ENCODE measurements around the gene SLC25A30.

Gene SLC25A30

DNA sequence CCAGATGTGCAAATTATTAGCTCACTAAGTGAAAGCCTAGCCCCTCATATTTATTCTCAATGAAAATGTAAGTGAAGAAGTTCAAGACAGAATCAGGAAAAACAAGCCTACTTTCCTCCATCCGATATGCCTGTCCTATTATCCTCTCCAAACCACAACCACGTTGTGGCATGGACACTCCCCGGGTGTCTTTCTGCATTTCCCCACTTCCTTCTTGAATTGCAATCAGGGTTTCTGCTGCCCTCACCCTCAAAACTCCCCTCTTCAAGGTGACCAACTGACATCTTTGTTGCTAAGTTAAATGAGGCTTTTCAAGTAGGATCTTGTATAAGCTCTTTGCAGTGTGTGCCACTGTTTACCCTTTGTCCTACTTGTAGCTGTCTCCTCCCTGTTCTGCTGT, 11.8 kb downstream of the SLC25A30 start:
- no peak overlapping the region for H2AFZ ChIP-seq (ENCODE audit: low read depth, low read length)
- DNase-seq (no peak), ATAC-seq (ENCODE audit: insufficient read depth, low read depth) (no peak)
- no peaks in the 10 kb centered on the region for H3K79me2 ChIP-seq (ENCODE audit: insufficient read depth, low read length)
- H3K9ac ChIP-seq (ENCODE audit: low read depth, low read length) = no peak overlapping the region
- no peak overlapping the region for H3K4me2 ChIP-seq (ENCODE audit: insufficient read depth, low read length)
- no peaks in the 10 kb centered on the region for H3K27me3 ChIP-seq (ENCODE audit: insufficient read depth, low read length, poor library complexity)
- TF ChIP-seq EZH2 (IDR thresholded peaks at IDR 0.05; ENCODE audit: borderline replicate concordance, low read depth, low read length, severe bottlenecking) = no peak
- TF ChIP-seq, protein P1, sequence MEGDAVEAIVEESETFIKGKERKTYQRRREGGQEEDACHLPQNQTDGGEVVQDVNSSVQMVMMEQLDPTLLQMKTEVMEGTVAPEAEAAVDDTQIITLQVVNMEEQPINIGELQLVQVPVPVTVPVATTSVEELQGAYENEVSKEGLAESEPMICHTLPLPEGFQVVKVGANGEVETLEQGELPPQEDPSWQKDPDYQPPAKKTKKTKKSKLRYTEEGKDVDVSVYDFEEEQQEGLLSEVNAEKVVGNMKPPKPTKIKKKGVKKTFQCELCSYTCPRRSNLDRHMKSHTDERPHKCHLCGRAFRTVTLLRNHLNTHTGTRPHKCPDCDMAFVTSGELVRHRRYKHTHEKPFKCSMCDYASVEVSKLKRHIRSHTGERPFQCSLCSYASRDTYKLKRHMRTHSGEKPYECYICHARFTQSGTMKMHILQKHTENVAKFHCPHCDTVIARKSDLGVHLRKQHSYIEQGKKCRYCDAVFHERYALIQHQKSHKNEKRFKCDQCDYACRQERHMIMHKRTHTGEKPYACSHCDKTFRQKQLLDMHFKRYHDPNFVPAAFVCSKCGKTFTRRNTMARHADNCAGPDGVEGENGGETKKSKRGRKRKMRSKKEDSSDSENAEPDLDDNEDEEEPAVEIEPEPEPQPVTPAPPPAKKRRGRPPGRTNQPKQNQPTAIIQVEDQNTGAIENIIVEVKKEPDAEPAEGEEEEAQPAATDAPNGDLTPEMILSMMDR (IDR thresholded peaks at IDR 0.05; ENCODE audit: borderline replicate concordance, extremely low read depth, low read length, poor library complexity, severe bottlenecking) = no peak
- no peak overlapping the region for H3K27ac ChIP-seq (ENCODE audit: low read length)
- peaks cover 16% of the 10 kb centered on the region; the same call in 1 of the 2 replicates for H3K36me3 ChIP-seq (ENCODE audit: insufficient read depth, low read length)
- no peaks in the 10 kb centered on the region for H3K4me1 ChIP-seq (ENCODE audit: insufficient read depth, low read length)
- no peaks in the 10 kb centered on the region for H3K9me3 ChIP-seq (ENCODE audit: insufficient read depth, low read length, severe bottlenecking)
- no peaks in the 10 kb centered on the region for H4K20me1 ChIP-seq (ENCODE audit: insufficient read depth, low read length)
- H3K4me3 ChIP-seq (ENCODE audit: low read depth in 1 of 2, low read length in 2 of 2) = no peak overlapping the region

DNA sequence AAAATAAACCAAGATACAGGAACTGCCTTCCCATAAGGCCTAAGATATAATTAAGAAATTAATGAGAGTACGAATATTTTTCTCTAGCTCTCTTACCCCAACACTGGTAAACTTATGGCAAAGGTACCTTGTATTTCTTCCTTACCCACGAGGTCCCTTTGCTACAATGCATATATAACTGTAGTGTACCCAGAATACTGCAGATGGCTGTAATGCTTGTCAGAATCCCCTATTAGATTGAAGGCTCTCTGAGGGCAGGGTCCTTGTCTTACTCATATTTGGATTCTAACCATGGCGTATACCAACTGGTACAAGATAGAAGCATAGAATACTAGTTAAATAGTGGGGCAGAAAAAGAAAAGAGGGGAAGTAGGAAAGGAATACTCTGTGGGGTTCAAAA, 15.1 kb downstream of the SLC25A30 start:
- no peak for DNase-seq
- Histone ChIP-seq H3K4me1 (ENCODE audit: insufficient read depth, low read length) (no peaks in the 10 kb centered on the region), H3K27me3 (ENCODE audit: insufficient read depth, low read length, poor library complexity) (no peaks in the 10 kb centered on the region), H3K36me3 (ENCODE audit: insufficient read depth, low read length) (peaks cover 26% of the 10 kb centered on the region; the same call in 1 of the 2 replicates), H3K27ac (ENCODE audit: low read length) (no peak overlapping the region), H4K20me1 (ENCODE audit: insufficient read depth, low read length) (no peaks in the 10 kb centered on the region), H3K4me3 (ENCODE audit: low read depth in 1 of 2, low read length in 2 of 2) (no peak overlapping the region), H3K9me3 (ENCODE audit: insufficient read depth, low read length, severe bottlenecking) (no peaks in the 10 kb centered on the region), H3K4me2 (ENCODE audit: insufficient read depth, low read length) (no peak overlapping the region), H3K79me2 (ENCODE audit: insufficient read depth, low read length) (no peaks in the 10 kb centered on the region), H2AFZ (ENCODE audit: low read depth, low read length) (no peak overlapping the region), H3K9ac (ENCODE audit: low read depth, low read length) (no peak overlapping the region)
- no peak for ATAC-seq (ENCODE audit: insufficient read depth, low read depth)
- TF ChIP-seq, protein P1 (IDR thresholded peaks at IDR 0.05; ENCODE audit: borderline replicate concordance, extremely low read depth, low read length, poor library complexity, severe bottlenecking) = no peak
- TF ChIP-seq EZH2 (IDR thresholded peaks at IDR 0.05; ENCODE audit: borderline replicate concordance, low read depth, low read length, severe bottlenecking) = no peak

DNA sequence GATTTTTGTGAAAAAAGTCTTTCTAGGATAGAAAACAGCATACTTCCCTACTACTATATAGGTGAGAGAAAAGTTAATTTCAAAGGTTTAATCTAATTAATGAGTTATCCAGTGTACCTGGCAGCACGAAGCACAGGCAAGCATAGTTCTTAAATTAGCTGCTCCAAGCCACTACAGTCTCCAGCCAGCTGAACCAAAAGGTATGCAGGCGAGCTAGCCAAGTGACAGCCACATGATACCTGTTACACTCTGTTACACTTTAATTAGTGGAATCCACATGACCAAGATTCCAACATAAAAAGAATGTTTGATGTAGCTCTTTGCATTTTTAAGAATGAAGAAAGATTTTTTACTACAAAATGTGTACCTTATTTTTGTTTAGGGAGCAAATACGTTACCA, 15.5 kb downstream of the SLC25A30 start:
- H3K9ac ChIP-seq (ENCODE audit: low read depth, low read length) = no peak overlapping the region
- no peak overlapping the region for H2AFZ ChIP-seq (ENCODE audit: low read depth, low read length)
- no peaks in the 10 kb centered on the region for H4K20me1 ChIP-seq (ENCODE audit: insufficient read depth, low read length)
- H3K4me1 ChIP-seq (ENCODE audit: insufficient read depth, low read length) = no peaks in the 10 kb centered on the region
- no peak overlapping the region for H3K27ac ChIP-seq (ENCODE audit: low read length)
- H3K4me3 ChIP-seq (ENCODE audit: low read depth in 1 of 2, low read length in 2 of 2) = no peak overlapping the region
- TF ChIP-seq, protein P1 (IDR thresholded peaks at IDR 0.05; ENCODE audit: borderline replicate concordance, extremely low read depth, low read length, poor library complexity, severe bottlenecking) = no peak
- no peak for TF ChIP-seq EZH2 (IDR thresholded peaks at IDR 0.05; ENCODE audit: borderline replicate concordance, low read depth, low read length, severe bottlenecking)
- H3K79me2 ChIP-seq (ENCODE audit: insufficient read depth, low read length) = no peaks in the 10 kb centered on the region
- no peak overlapping the region for H3K4me2 ChIP-seq (ENCODE audit: insufficient read depth, low read length)
- H3K9me3 ChIP-seq (ENCODE audit: insufficient read depth, low read length, severe bottlenecking) = no peaks in the 10 kb centered on the region
- H3K27me3 ChIP-seq (ENCODE audit: insufficient read depth, low read length, poor library complexity) = no peaks in the 10 kb centered on the region
- H3K36me3 ChIP-seq (ENCODE audit: insufficient read depth, low read length) = peaks cover 26% of the 10 kb centered on the region; the same call in 1 of the 2 replicates
- DNase-seq (no peak), ATAC-seq (ENCODE audit: insufficient read depth, low read depth) (no peak)

DNA sequence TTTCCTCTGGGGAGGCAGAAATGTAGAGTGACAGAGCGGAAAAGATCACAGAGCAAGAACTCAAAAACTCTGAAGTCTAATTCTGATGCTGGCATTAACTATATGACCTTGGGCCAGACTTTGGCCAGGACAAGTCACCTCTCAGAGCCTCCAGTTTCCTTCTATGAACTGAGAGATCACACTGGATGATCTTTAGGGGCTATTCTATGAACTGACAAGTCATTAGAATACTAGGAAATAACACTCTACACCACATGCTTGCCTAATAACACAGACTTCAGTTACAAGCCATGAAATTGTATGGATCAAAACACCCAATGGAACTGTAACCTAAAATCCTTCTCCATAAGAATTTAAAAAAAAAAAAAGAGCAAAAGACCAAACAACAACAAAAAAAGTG, 16.9 kb downstream of the SLC25A30 start:
- Histone ChIP-seq H2AFZ (ENCODE audit: low read depth, low read length) (no peak overlapping the region), H3K27ac (ENCODE audit: low read length) (no peak overlapping the region), H3K4me1 (ENCODE audit: insufficient read depth, low read length) (no peaks in the 10 kb centered on the region), H3K9ac (ENCODE audit: low read depth, low read length) (no peak overlapping the region), H3K4me2 (ENCODE audit: insufficient read depth, low read length) (no peak overlapping the region), H3K27me3 (ENCODE audit: insufficient read depth, low read length, poor library complexity) (no peaks in the 10 kb centered on the region), H3K9me3 (ENCODE audit: insufficient read depth, low read length, severe bottlenecking) (no peaks in the 10 kb centered on the region), H3K79me2 (ENCODE audit: insufficient read depth, low read length) (no peaks in the 10 kb centered on the region), H4K20me1 (ENCODE audit: insufficient read depth, low read length) (no peaks in the 10 kb centered on the region), H3K36me3 (ENCODE audit: insufficient read depth, low read length) (peaks cover 21% of the 10 kb centered on the region; the same call in 1 of the 2 replicates), H3K4me3 (ENCODE audit: low read depth in 1 of 2, low read length in 2 of 2) (no peak overlapping the region)
- TF ChIP-seq, protein P1 (IDR thresholded peaks at IDR 0.05; ENCODE audit: borderline replicate concordance, extremely low read depth, low read length, poor library complexity, severe bottlenecking) = no peak
- no peak for TF ChIP-seq EZH2 (IDR thresholded peaks at IDR 0.05; ENCODE audit: borderline replicate concordance, low read depth, low read length, severe bottlenecking)
- DNase-seq (no peak), ATAC-seq (ENCODE audit: insufficient read depth, low read depth) (no peak)
